T-helper 2 cell treated with Interferon-gamma antibody and Interleukin-4, amounts not matched to agents 100 ng/mL and 5 ng/mL, for 36 hours (primary cell): ENCODE results near the gene FOXP4. TPM values are rescaled to one million over a fixed set of nuclear protein-coding genes. Genes with fewer than 3 reads are reported as not detected.

Experiments
- intact Hi-C: fragments of 100-400 bp; cut with micrococcal nuclease; formaldehyde crosslinking; loops from one replicate; pipeline ENCODE4 v1.15.1; 2023
- total RNA-seq: library from RNA; stranded (reverse); gene quantifications from 2 replicates; pipeline ENCODE4 v1.2.3, GENCODE V29; 2022

FOXP4 gene, protein sequence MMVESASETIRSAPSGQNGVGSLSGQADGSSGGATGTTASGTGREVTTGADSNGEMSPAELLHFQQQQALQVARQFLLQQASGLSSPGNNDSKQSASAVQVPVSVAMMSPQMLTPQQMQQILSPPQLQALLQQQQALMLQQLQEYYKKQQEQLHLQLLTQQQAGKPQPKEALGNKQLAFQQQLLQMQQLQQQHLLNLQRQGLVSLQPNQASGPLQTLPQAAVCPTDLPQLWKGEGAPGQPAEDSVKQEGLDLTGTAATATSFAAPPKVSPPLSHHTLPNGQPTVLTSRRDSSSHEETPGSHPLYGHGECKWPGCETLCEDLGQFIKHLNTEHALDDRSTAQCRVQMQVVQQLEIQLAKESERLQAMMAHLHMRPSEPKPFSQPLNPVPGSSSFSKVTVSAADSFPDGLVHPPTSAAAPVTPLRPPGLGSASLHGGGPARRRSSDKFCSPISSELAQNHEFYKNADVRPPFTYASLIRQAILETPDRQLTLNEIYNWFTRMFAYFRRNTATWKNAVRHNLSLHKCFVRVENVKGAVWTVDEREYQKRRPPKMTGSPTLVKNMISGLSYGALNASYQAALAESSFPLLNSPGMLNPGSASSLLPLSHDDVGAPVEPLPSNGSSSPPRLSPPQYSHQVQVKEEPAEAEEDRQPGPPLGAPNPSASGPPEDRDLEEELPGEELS
- total RNA-seq = 5.0 and 5.6 TPM in 2 replicates

- intact Hi-C loops = loop anchor here (1.0 to 5.0 kb wide), 4 partner anchors 14 to 474 kb away; partner anchors contain the start of genes NFYA and OARD1
Observed at GRCh38 chr6:41545703-41546474, at the start of gene FOXP4. Gene FOXP4 (plus strand): TSS chr6:41546381. CDS start chr6:41565761, 19,380 bp downstream.

DNA sequence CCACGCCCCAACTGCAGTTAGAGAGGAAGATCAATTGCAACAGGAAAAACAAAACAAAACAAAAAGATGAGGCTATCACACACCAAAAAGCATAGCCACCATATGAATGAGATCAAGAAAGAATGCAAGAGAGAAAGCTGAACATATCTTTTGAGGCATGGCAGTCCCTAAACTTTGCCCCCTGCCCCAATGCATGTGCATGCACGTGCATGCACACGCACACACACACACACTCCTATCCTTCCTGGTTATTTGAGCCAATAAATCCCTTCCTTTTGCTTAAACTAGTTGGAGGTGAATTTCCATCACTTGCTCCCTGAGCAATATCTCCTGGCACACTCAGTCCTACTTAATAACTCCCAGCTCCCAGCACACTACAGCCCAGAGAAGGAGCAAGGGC lies 48.6 kb upstream of the FOXP4 start:
- intact Hi-C loops = no loop called here

DNA sequence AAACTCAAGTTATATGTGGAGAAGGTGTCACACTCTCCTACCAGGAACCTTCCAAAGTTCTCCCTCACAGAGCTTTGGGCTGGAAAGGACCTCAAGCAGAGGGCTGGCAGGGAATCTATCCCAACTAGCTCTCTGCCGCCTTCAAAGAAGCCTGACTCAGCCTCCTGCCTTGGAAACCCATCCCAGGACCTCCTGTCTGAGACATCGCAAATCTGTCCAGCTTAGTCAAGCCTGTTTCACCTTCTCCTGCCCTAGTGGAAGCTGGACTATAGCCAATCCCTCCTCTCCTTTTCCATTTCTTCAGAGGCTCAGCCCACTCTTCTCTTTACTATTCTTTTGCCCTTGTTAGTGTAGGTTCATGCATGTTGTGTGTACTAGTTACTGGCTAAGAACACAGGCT lies 48.2 kb upstream of the FOXP4 start:
- intact Hi-C loops = no loop called here

- intact Hi-C loops = no loop called here
Observed at GRCh38 chr6:41498968-41499599, 47.1 kb upstream of the FOXP4 start.

- intact Hi-C loops = no loop called here
Observed at GRCh38 chr6:41500561-41500960, 45.6 kb upstream of the FOXP4 start.

GRCh38 chr6:41502566-41502916 lies 43.6 kb upstream of the FOXP4 start:
- intact Hi-C loops = no loop called here

- intact Hi-C loops = no loop called here
Observed at GRCh38 chr6:41502917-41503671, 43.1 kb upstream of the FOXP4 start.

DNA sequence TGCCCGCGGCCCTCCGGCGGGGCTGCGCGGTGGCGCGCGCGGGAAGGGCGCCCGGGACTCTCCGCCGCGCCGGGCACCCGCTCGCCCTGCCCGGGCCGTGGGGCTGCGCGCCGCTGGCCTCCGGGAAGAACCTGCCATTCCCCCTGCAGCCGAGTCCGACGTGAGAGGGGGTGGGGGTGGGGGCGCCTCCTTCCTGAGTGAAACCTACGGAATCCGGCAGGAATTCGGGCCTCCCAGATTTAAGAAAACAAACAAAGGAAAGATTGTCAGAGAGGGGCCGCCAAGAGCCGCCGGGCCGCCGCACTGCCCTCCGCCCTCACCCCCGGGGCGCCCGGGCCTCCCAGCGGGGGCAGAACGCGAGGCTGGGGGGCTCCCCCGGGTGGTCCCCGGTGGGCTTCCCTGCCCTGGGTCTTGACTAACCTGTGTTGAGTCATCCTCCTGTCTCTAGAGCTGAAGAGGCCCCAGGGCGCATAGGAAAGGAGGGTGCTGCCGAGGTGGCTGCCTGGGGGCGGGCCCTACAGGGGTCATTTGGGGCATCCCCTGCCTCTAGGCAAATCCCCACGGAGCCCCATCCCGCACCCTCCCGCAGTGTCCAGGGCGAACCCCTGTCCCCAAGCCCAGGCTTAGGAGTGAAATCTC lies 42.2 kb upstream of the FOXP4 start:
- intact Hi-C loops = no loop called here

DNA sequence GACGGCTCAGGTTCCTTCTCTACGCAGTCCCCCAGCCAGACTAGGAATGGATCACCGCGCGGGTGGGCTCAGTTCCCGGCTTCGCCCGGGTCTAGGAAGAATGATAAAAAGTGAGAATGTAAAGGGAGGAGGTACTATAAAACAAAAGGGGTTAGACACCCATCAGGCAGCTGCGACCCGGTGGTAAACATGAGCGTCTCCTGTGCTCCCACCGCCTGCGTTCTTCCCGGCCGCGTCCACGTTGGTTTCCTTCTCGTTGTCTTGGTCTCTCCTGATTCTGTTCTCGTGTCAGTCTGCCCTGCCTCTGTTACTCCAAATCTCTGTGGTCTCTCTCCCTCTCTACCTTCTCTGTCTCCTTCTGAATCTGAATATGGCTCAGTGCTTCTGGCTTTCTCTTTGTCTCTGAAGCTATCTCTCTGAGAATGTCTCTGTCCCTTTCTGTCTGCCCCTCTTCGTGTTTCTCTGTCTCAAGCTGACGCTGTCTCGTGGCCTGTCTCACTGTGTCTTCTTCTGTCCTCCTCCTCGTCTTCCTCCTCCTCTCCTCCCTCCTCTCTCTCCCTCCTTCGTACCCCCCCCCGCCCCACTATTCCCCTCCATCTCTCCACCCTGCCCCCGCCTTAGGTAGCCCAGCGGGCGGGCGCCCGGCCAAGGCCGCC lies 41.6 kb upstream of the FOXP4 start:
- intact Hi-C loops = no loop called here

GRCh38 chr6:41505122-41506049 lies 40.8 kb upstream of the FOXP4 start:
- intact Hi-C loops = no loop called here

DNA sequence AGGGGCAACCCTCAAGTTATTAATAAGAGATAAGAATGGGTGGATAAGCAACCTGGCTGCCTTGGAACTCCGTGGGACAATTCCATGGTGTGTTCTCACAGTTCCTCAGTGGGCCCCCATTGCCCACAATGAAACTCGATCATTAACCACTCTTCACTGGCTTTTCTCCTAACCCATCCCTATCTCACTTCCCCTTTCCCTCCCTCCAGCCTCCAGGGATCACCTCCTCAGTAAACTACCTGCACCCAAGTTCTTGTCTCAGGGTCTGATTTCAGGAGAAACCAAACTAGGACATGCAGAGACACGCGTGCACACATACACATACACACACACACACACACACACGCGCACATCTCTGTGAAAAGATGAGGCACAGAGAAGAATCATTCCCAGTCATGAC lies 37.7 kb upstream of the FOXP4 start:
- intact Hi-C loops = no loop called here

DNA sequence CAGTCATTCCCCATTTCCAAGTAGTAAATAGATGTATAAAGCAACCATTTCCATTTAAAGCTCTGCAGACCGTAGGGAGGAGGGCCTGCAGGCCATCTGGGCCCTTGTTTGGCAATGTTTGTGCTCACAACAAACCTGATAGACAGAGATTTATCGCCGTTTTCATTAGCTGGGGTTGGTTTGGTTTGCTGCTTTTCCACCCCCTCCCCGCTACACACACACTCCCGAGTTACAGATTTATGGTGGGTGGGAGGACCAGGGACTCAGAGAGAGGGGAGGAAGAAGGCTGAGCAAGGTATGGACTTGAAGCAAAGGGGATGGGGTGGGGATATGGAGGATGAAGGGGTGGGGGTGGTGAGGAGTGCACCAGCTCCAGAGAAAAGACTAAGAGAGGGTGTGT lies 36.6 kb upstream of the FOXP4 start:
- intact Hi-C loops = no loop called here

GRCh38 chr6:41511443-41512060 lies 34.6 kb upstream of the FOXP4 start:
- intact Hi-C loops = no loop called here

GRCh38 chr6:41512146-41512701 lies 34.0 kb upstream of the FOXP4 start:
- intact Hi-C loops = no loop called here

- intact Hi-C loops = no loop called here
Observed at GRCh38 chr6:41515995-41516394, 30.2 kb upstream of the FOXP4 start.

DNA sequence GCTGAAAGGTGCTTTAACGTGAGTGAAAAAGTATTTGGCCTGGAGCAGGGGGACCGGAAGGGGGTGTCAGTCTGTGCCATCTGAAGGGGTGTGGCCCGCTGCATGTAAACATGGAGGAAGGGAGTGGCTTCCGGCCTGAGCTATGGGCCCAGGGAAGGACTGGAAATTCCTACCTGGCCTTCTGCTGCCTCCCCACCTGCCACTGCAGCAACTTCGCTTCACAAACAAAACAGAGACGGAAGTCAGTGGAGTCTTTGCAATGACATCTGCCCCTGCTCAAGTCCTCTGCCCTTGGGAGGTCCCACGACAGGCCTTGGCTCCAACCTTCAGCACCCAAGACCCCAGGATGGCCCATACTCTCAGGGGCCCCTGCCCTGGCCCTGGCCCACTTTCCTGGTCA lies 28.1 kb upstream of the FOXP4 start:
- intact Hi-C loops = no loop called here

GRCh38 chr6:41519305-41519744 lies 26.9 kb upstream of the FOXP4 start:
- intact Hi-C loops = no loop called here
